HG03103 (cell line): ENCODE results near the gene ORC3.
"Not testable (repeated sequence)": the region's sequence is repeated elsewhere in the genome, so short reads cannot be mapped to it uniquely, and the experiment has no call there.

ENCODE experiments used
- ATAC-seq: cut with Tn5 transposase; IDR thresholded peaks from one replicate; pipeline ENCODE4 v1.9.1; 2021; ENCODE audit warnings: low read depth; ENCODE audit not compliant: unreplicated experiment

Gene ORC3

DNA sequence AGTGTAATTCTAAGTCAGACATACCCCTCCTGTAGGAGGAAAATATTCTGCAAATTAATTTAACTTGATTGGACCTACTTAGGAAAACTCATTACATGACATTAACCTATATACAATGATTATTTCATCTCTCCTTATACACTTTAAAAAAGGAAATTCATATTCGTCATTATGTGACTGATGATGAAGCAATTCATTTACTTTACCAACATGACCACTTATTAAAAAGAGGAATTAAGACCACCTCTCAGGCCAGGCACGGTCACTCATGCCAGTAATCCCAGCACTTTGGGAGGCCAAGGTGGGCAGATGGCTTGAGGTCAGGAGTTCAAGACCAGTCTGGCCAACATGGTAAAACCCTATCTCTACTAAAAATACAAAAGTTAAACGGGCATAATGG lies 100.5 kb downstream of the ORC3 start:
- no peak for ATAC-seq

DNA sequence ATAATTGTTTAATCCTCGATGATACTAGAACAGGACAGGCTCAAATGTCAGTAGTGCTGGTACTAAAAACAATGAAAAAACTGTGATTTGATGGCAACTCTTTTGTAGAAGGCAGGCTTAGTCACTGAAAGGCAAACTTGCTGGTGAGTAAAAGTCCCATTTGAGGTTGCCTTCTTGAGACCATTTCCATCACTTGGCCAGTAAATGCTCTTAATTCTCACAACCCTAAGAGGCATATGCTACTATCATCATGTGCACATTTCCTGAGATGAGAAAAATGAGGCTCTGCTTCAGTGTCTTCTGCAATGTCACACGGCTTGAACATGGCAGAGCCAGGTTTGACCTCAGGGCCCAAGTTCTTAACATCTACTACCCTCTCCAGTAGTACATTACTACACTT lies 102.2 kb downstream of the ORC3 start:
- ATAC-seq = no peak

DNA sequence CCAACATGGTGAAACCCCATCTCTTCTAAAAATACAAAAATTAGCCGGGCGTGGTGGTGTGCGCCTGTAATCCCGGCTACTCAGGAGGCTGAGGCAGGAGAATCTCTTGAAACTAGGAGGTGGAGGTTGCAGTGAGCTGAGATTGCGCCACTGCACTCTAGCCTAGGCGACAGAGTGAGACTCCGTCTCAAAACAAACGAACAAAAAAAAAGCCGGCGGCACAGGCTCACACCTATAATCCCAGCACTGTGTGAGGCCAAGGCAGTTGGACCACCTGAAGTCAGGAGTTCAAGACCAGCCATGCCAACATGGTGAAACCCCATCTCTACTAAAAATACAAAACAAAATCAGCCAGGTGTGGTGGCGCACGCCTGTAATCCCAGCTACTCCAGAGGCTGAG lies 106.9 kb downstream of the ORC3 start:
- not testable (repeated sequence) for ATAC-seq

DNA sequence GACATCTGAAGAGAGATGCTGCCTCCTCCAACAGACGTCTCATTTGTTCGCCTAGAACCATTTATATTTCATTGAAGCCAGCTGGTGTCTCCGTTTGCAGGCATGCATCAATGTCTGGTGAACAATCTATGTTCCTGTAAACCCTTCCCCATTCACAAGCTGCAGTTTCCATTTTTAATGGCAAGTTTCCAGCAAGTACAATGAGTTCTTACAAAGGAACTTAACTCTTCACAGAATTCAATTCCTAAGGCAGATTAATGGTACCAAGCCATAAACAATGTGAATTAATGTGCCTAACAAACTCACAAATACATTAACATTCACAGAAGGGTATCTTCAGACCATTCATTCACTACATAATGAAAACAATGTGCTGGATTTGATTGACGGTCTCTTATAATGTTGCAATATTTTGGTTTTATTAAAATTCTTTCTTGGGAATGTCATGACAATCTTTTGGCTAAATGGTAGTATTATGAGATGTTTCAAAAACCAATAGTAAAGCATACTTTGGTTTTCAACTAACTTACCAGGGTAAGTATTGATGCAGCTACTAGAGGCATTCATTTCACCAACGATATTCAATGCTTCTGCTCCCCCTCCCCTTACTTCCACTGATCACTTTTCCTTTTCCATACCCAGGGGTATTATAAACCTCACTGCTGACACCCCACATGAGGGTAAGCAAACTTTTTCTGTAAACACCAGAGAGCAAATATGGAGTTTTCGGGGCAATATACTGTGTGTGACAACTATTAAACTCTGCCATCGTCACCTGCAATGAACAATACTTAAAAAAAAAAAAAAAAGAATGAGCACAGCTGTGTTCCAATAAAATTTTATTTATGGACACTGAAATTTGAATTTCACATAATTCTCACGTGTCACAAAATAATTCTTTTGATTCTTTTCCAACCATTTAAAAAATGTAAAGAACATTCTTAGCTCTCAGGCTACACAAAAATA lies 107.9 kb downstream of the ORC3 start:
- ATAC-seq = no peak

DNA sequence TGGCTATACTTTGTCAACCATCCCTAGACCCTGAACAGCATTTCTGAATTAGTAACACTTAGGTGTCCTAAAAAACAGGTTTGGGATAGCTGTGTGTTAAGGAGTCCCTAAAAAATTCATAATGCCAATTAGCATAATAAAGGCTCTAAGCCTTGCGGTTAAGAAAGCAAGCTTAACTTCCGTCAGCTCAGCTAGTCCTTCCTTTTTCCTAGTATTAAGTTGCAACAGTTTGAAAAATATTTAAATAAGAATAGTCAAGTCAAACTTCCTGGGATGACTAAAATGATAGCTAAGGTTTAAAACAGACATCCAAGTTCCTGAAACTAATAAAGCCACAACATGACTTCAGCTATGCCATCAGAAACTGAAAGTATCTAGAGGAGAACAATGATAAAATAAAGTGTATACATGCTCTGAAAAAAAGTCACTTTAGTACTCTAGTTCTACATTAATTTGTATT lies 108.6 kb downstream of the ORC3 start:
- no peak for ATAC-seq

DNA sequence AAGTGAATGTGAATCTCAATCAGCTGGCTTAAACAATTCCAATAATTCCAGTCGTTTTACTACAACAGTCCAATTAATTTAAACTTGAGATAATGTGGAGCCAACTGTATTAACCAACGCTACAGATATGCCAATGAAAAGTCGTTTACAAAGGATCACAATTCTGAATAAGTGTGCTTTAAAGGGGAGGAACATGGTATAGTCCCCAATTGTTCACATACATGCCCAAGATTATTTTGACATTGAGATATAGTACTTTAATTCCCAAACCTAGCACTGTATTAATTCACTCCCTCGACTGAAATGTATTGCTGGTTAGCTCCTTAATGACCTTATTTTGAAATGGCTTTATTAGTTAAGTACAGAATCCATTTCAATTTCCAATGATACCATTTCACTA lies 109.6 kb downstream of the ORC3 start:
- ATAC-seq = no peak

DNA sequence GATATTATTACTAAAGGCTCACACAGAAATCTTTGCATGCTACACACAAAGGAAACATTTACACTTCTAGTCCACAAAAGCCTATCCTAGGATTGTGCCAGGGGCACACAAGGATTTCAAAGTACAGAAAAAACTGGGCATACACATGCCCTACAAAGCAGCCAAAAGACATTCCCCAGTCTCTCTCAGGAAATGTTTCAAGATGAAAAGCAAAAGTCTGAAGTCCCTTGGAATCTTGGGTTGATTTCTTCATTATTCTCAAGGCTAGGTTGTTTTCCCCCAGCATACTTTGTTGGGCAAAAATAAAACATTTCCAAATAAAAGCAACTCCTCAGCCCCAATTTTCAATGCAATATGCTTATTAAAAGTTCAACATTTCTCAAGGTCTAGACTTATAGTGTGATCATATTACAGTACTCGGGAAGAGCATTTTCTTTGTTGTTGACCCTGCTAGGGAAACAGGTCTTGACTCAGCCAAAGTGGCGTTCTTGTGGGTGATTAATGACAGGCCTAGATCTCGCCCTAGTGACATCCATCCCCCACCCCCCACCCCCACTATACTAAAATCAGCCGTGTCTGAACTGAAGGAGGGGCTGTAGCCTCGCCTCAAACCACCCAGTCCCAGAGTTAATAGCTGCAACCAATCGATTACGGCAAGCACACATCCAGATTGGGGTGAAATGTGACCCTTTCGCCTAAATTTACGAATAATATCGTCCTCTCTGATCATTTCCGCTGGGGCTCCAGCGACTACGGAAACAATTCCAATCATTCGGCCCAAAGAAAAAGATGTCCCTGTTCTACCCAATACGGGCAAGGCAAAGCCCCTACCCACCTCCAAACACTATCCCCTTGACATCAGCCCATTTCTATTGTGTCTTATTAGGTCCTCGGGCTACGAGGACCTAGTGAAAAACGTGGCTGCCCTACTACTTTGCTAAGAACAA lies 110.7 kb downstream of the ORC3 start:
- ATAC-seq = no peak

DNA sequence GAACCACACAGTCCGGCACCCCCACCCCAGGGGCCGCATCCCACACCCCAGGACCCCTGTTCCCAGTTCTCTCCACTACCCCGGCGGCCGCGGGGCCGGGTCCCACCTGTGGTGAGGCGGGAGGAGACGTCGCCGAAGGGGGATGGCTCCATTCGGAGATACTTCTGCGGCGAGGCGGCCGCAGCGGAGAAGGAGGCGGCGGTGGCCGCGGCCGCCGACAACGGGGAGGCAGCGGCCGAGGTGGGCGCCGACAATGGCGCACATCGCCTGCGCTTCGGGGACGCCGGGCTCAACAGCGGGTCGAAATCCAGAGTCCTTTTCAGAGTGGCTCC lies 111.4 kb downstream of the ORC3 start:
- ATAC-seq = no peak

DNA sequence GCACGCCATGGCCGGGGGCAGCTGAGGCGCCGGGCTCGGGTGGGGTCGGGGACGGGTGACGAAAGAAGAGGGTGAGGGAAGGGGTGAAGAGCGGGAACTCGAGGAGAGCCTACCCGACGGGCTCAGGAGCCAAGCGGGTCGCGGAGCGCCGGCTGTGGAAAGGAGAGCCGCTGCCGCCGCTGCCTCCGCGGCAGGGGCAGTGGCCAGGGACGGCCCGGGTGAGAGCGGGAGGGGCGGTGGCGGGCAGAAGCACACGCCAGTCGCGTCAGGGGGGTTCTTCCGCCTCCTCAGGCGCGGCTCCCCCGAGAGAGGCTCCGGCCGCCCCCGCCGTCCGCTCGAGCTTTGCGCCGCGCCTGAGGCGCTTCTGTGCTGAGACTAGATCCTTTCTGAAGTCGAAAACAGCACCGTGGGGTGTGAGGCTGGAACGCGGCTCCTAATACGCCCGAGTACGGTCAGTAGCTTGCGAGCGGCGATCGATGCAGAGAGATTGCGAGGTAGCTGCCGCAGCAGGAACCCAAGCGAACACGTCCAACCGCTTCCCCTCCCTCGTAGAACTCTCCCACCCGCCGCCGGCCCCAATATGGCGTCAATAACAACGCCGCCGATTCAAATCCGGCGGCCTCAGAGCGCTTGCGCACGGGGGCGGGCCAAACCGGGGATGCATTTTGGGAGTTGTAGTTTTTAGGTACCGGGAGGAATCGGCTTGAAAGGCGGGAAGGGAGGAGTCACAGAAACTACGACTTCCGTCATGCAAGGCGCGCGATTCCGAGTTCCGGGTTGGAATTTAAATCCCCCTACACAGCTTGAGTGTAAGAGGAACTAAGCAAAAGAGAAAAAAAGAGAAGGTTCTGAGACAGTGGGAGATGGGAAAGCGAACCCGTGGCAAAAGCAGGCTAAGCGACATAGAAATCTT lies 112.0 kb downstream of the ORC3 start, which contains the start of gene AKIRIN2:
Gene AKIRIN2, minus strand, starts transcription at position 558 of the 913 bp plus-strand sequence. Its CDS starts 549 bp downstream, at position 9.
- peak; percentile 61 for ATAC-seq

DNA sequence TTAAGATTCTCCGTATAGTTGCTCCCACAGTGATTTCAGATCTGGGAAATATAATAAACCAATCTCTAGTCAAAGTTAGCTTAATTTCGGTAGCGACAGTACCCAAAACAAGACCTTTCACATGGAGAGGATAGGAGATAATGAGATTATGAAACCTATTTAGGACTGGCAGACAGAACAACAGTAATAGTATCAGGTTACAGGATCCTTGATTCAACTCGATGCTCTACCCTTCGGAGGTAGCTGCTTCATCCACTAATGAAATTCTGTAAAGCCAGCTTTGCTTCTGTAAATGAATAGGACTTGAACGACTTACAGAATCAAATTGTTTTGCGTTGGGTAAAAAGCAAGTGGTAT lies 112.6 kb downstream of the ORC3 start:
- ATAC-seq = peak; percentile 18

DNA sequence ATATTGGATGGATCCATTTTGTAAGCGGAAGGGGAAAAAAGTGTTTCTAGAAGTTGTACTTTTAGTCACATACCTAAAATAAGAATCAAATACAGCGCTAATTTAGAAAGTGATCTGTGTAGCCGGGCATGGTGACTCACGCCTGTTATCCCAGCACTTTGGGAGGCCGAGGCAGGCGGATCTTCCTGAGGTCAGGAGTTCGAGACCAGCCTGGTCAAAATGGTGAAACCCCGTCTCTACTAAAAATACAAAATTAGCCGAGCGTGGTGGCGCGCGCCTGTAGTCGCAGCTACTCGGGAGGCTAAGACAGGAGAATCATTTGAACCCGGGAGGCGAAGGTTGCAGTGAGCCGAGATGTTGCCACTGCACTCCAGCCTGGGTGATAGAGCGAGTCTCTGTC lies 113.1 kb downstream of the ORC3 start:
- ATAC-seq = not testable (repeated sequence)

DNA sequence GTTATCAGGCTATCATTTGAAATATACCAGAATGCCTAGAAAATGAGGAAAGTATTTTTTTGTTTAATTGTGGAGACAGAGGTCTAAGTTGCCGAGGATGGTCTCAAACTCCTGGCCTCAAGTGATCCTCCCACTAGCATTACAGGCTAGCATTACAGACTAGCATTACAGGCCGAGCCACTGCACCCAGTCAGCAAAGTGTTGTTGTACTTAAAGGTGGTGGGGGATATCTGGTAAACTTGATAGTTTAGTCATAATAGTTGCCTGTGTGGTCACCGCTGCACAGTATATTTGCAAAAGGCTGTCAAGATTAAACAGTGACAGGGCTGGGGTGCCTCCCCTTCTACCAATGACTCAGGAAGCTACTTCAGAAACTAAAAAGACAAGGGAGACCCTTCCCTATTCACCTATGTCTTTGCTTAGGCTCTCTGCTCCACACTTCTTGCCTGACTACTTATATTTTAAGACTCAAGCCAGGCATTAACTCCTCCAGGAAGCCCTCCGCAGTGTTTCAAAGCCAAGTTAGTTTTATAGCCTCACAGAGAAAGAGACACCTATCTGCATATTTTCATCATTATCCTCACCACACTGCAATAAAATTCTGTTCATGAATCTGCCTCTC lies 115.2 kb downstream of the ORC3 start:
- ATAC-seq = peak; percentile 44

DNA sequence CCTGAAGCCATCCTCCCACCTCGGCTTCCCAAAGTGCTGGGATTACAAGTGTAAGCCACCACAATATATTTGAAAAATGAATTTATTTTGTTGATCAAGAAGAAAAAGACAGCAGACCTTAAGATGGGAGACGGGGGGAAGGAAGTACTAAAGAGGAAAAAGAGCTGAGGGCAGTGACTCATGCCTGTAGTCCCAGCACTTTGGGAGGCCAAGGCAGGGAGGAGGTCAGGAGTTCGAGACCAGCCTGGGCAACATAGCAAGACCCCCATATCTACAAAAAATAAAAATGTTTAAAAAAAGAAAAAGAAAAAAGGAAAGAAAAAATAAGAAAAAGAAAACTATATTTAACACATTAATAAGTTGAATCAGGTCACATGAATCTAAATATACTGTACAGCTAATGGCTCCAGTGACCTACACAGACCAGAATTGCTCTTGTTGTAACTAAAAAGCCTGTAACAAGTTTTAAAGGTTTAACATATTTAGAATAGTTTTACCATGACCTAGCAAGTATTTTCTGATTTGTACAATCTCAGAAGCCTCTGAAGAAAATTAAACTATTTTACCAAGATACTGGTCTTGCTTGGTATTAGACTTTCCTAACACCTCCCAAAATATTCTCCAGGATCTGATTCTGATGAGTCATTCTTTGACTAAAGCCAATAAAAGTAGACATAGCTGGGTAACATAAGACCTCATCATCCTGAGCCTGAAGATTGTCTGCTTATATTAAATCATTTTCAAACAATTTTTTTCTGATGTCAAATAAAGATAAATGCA lies 116.4 kb downstream of the ORC3 start:
- no peak for ATAC-seq

DNA sequence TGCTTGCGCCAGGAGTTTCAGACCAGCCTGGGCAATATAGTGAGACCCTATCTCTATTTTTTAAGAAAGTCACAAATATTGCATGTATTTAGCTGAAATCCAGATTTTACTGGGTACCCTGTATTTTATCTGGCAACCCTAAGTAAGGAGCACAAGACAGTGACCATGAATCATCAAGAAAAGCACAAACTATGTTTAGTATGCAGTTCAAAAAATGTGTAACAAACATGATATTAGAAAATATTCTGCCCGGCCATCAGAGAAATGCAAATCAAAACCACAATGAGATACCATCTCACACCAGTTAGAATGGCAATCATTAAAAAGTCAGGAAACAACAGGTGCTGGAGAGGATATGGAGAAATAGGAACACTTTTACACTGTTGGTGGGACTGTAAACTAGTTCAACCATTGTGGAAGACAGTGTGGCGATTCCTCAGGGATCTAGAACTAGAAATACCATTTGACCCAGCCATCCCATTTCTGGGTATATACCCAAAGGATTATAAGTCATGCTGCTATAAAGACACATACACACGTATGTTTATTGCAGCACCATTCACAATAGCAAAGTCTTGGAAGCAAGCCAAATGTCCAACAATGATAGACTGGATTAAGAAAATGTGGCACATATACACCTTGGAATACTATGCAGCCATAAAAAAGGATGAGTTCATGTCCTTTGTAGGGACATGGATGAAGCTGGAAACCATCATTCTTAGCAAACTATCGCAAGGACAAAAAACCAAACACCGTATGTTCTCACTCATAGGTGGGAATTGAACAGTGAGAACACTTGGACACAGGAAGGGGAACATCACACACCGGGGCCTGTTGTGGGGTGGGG lies 118.9 kb downstream of the ORC3 start:
- not testable (repeated sequence) for ATAC-seq

DNA sequence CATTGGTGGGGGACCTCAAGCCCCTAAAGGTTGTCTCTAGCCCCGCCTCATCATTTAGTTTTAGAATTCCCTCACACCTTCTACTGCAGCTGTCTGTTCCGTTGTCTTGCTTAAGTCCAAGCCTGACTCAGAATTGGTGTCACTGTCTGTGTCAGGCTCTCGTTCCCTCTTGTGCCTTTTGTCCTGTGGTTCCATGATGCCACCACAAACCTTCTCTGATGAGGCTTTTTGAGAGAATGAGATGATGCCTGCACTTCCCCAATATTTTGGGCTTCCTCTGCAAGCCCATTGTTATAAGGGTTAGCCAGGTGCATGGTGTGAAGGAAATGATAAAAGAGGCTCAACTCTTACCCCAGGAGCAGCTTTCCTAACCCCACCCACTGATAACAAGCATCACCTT lies 120.2 kb downstream of the ORC3 start:
- ATAC-seq = no peak

DNA sequence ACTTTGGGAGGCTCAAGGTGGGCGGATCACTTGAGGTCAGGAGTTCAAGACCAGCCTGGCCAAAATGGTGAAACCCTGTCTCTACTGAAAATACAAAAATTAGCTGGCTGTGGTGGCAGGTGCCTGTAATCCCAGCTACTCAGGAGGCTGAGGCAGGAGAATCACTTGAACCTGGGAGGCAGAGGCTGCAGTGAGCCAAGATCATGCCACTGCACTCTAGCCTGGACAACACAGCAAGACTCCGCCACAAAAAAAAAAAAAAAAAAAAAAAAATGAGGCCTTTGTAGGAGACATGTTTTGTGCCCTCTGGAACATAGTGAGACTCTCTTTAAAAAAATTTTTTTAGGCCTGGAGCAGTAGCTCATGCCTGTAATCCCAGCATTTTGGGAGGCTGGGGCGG lies 122.8 kb downstream of the ORC3 start:
- ATAC-seq = not testable (repeated sequence)

DNA sequence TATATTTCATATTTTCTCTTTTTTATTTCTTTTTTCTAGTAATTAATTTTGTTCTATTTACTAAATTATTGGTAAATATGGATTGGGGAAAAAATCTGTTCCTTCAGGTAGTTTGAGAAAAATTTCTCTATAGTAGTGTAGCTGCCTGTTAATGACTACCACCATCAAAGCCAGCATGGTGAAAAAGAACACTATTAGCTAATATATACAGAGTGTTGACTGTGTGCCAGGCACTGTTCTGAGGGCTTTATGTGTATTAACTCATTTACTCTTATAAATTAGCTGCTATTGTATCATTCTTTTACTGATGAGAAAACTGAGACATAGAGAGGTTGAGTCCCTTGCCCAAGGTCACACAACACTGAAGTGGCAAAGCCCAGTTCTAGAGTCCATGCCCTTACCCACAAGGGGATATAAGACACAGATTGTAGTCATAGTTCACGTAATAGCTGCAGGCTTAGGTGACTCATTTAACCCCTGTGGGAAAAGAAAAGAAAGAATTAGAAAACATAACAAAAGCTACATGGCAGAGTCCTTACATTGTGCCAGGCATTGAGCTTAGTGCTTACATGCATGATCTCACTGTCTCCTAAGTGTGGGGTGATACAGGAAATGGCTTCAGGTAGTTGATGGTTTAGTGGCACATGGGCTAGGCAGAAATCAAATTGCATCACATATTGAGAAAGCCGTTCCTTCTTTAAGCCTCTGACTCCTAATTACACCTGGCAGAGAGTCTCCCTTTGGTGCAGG lies 124.3 kb downstream of the ORC3 start:
- no peak for ATAC-seq
